ENCODE measurements around the gene SIX2. TPM values are rescaled to one million over a fixed set of nuclear protein-coding genes. Genes with fewer than 3 reads are reported as not detected.

The SIX2 gene
- total and polyA plus RNA-seq, 2 donors (not counting 1 experiment from before 2014, with no cell fraction given): not detected

GRCh38 chr2:44959855-44960254 lies 49.4 kb downstream of the SIX2 start:
- Histone ChIP-seq H3K27me3 (replicated peaks in 1 of 4; ENCODE audit: control extremely low read depth in 1 of 4, control insufficient read depth in 3 of 4, insufficient read depth in 4 of 4, low read length in 3 of 4) (peaks cover 0 to 33% (median 9%) of the 10 kb centered on the region in 4 experiments), H2AFZ (ENCODE audit: insufficient read depth, low read depth, low read length, poor library complexity, severe bottlenecking) (no peak overlapping the region), H4K20me1 (ENCODE audit: control insufficient read depth, insufficient read depth, low read length, poor library complexity, severe bottlenecking) (no peaks in the 10 kb centered on the region), H3K9me3 (ENCODE audit: control extremely low read depth in 1 of 3, control insufficient read depth in 2 of 3, insufficient read depth in 1 of 3, low read length in 2 of 3) (peaks cover 0 to 6% (median 0%) of the 10 kb centered on the region in 3 donors), H3K4me1 (ENCODE audit: control insufficient read depth in 2 of 2, insufficient read depth in 2 of 2, low read length in 2 of 2) (peaks cover 11 to 12% of the 10 kb centered on the region in 2 donors), H3K9ac (ENCODE audit: low read length) (no peak overlapping the region), H3K4me3 (ENCODE audit: control extremely low read depth in 1 of 5, extremely low read depth in 1 of 5, insufficient read depth in 1 of 5, low read depth in 2 of 5, low read length in 4 of 5) (no peak overlapping the region), H3K79me2 (ENCODE audit: control insufficient read depth, insufficient read depth, low read length) (no peaks in the 10 kb centered on the region), H3K4me2 (replicated peaks; ENCODE audit: low read depth, low read length, poor library complexity, severe bottlenecking) (no peak overlapping the region), H3K27ac (ENCODE audit: low read length in 2 of 2) (no peak overlapping the region), H3K36me3 (replicated peaks in 1 of 2; ENCODE audit: control extremely low read depth in 1 of 2, control insufficient read depth in 1 of 2, extremely low read depth in 1 of 2, insufficient read depth in 2 of 2, low read length in 1 of 2) (no peaks in the 10 kb centered on the region)
- Mint-ChIP-seq H3K27me3 (peaks cover 66% of the 10 kb centered on the region), H3K9me3 (ENCODE audit: insufficient read depth) (no peaks in the 10 kb centered on the region), H3K27ac (no peak overlapping the region), H3K4me3 (no peak overlapping the region), H3K4me1 (peaks cover 11% of the 10 kb centered on the region)
- WGBS (ENCODE audit: insufficient coverage): 85% methylated on average over 6 of the region's 6 CpGs
- POLR2A ChIA-PET: no interaction called here
- CTCF ChIA-PET: interaction anchor here (1.2 to 10.5 kb wide), 4 partner anchors 11 to 568 kb away, joined by 3 to 216 read pairs (median 104); no protein-coding TSS in a partner anchor
- no peak for DNase-seq
- no peak for ATAC-seq (ENCODE audit: low read depth)
- intact Hi-C loops (cut with micrococcal nuclease): no loop called here
- no peak for TF ChIP-seq EZH2 (IDR thresholded peaks at IDR 0.05; ENCODE audit: borderline replicate concordance, insufficient read depth, low read depth, low read length, poor library complexity, severe bottlenecking)
- no peak for TF ChIP-seq CTCF (IDR thresholded peaks at IDR 0.05)

- Histone ChIP-seq H3K4me2 (replicated peaks; ENCODE audit: low read depth, low read length, poor library complexity, severe bottlenecking) (no peak overlapping the region), H3K79me2 (ENCODE audit: control insufficient read depth, insufficient read depth, low read length) (no peaks in the 10 kb centered on the region), H3K9me3 (ENCODE audit: control extremely low read depth in 1 of 3, control insufficient read depth in 2 of 3, insufficient read depth in 1 of 3, low read length in 2 of 3) (peaks cover 0 to 10% (median 0%) of the 10 kb centered on the region in 3 donors), H3K27me3 (replicated peaks in 1 of 4; ENCODE audit: control extremely low read depth in 1 of 4, control insufficient read depth in 3 of 4, insufficient read depth in 4 of 4, low read length in 3 of 4) (peaks cover 0 to 42% (median 17%) of the 10 kb centered on the region in 4 experiments), H3K36me3 (replicated peaks in 1 of 2; ENCODE audit: control extremely low read depth in 1 of 2, control insufficient read depth in 1 of 2, extremely low read depth in 1 of 2, insufficient read depth in 2 of 2, low read length in 1 of 2) (no peaks in the 10 kb centered on the region), H3K9ac (ENCODE audit: low read length) (no peak overlapping the region), H4K20me1 (ENCODE audit: control insufficient read depth, insufficient read depth, low read length, poor library complexity, severe bottlenecking) (no peaks in the 10 kb centered on the region), H3K4me1 (ENCODE audit: control insufficient read depth in 2 of 2, insufficient read depth in 2 of 2, low read length in 2 of 2) (peaks cover 22 to 26% of the 10 kb centered on the region in 2 donors), H3K27ac (ENCODE audit: low read length in 2 of 2) (no peak overlapping the region), H3K4me3 (ENCODE audit: control extremely low read depth in 1 of 5, extremely low read depth in 1 of 5, insufficient read depth in 1 of 5, low read depth in 2 of 5, low read length in 4 of 5) (no peak overlapping the region), H2AFZ (ENCODE audit: insufficient read depth, low read depth, low read length, poor library complexity, severe bottlenecking) (no peak overlapping the region)
- DNase-seq (no peak), ATAC-seq (ENCODE audit: low read depth) (no peak)
- Mint-ChIP-seq H3K27ac (no peak overlapping the region), H3K27me3 (peaks cover 73% of the 10 kb centered on the region), H3K4me3 (no peak overlapping the region), H3K9me3 (ENCODE audit: insufficient read depth) (no peaks in the 10 kb centered on the region), H3K4me1 (peaks cover 25% of the 10 kb centered on the region)
- POLR2A ChIA-PET: no interaction called here
- 88% methylated on average over 3 of the region's 6 CpGs for WGBS (ENCODE audit: insufficient coverage)
- TF ChIP-seq EZH2 (IDR thresholded peaks at IDR 0.05; ENCODE audit: borderline replicate concordance, insufficient read depth, low read depth, low read length, poor library complexity, severe bottlenecking): no peak
- no peak for TF ChIP-seq CTCF (IDR thresholded peaks at IDR 0.05)
- intact Hi-C loops (cut with micrococcal nuclease): no loop called here
- CTCF ChIA-PET: interaction anchor here (0.6 to 10.5 kb wide), 14 partner anchors 12 to 914 kb away, joined by 3 to 216 read pairs (median 4); no protein-coding TSS in a partner anchor
These were observed 51.5 kb downstream of the SIX2 start for GRCh38 chr2:44957656-44958327.
